WTC11 (cell line): Measurements from ENCODE around the gene PPIL3. TPM values are rescaled to one million over a fixed set of nuclear protein-coding genes. Genes with fewer than 3 reads are reported as not detected.

ENCODE experiments used
- ATAC-seq: fragments of 200-7000 bp; cut with Tn5 transposase; 2 replicates; pipeline ENCODE4 v1.10.0; 2021; ENCODE audit warnings: mild to moderate bottlenecking, moderate library complexity
- CTCF ChIA-PET: fragments of 300-600 bp; sonication (Branson Sonifier 250); formaldehyde crosslinking; loops from one replicate; lab custom pipeline; 2021; ENCODE audit warnings: antibody characterized with exemption; lab: Charles Lee
- POLR2A ChIA-PET: fragments of 350-600 bp; sonication (Branson Sonifier 250); formaldehyde crosslinking; loops from one replicate; lab custom pipeline; 2021; ENCODE audit warnings: antibody characterized with exemption; lab: Charles Lee
- DNase-seq: peaks from one replicate; pipeline ENCODE4 v3.0.0; 2021; ENCODE audit warnings: low spot score
- H3K27ac Mint-ChIP-seq: 2 replicates; pipeline ENCODE4 v1.8.0; 2021; ENCODE audit warnings: mixed read lengths
- H3K27me3 Mint-ChIP-seq: 2 replicates; pipeline ENCODE4 v1.8.0; 2021; ENCODE audit warnings: low read depth, mild to moderate bottlenecking, moderate library complexity, mixed read lengths
- H3K36me3 Mint-ChIP-seq: 2 replicates; pipeline ENCODE4 v1.8.0; 2021; ENCODE audit warnings: mixed read lengths
- H3K4me1 Mint-ChIP-seq: 2 replicates; pipeline ENCODE4 v1.8.0; 2022; ENCODE audit warnings: mixed read lengths
- H3K4me3 Mint-ChIP-seq: 2 replicates; pipeline ENCODE4 v1.8.0; 2021; ENCODE audit warnings: mild to moderate bottlenecking, moderate library complexity, mixed read lengths
- H3K9me3 Mint-ChIP-seq: 2 replicates; pipeline ENCODE4 v1.8.0; 2021; ENCODE audit warnings: mixed read lengths
- AFF4 ChIP-seq: sonication (generic); formaldehyde crosslinking; IDR thresholded peaks from 2 replicates; pipeline ENCODE4 v1.8.1; 2023; ENCODE audit warnings: mild to moderate bottlenecking, missing genetic modification reagents, borderline replicate concordance
- ELF4 ChIP-seq: sonication (generic); formaldehyde crosslinking; IDR thresholded peaks from 2 replicates; pipeline ENCODE4 v1.8.1; 2022; ENCODE audit warnings: low read depth, mild to moderate bottlenecking, moderate library complexity, missing genetic modification reagents
- ESRRA ChIP-seq: sonication (generic); formaldehyde crosslinking; IDR thresholded peaks from 2 replicates; pipeline ENCODE4 v1.8.1; 2022; ENCODE audit warnings: mild to moderate bottlenecking, missing genetic modification reagents, borderline replicate concordance
- FOXK1 ChIP-seq: sonication (generic); formaldehyde crosslinking; IDR thresholded peaks from 2 replicates; pipeline ENCODE4 v1.8.0; 2022; ENCODE audit warnings: mild to moderate bottlenecking, moderate library complexity, missing genetic modification reagents
- IRF2 ChIP-seq: sonication (generic); formaldehyde crosslinking; IDR thresholded peaks from 2 replicates; pipeline ENCODE4 v1.8.0; 2022; ENCODE audit warnings: low read depth, missing genetic modification reagents, borderline replicate concordance
- JAZF1 ChIP-seq: fragments of 250-450 bp; sonication (Bioruptor Pico); IDR thresholded peaks from 2 replicates; pipeline ENCODE4 v1.9.0; 2021; ENCODE audit warnings: moderate library complexity, mild to moderate bottlenecking, inconsistent platforms
- JUN ChIP-seq: sonication (generic); formaldehyde crosslinking; IDR thresholded peaks from 2 replicates; pipeline ENCODE4 v1.8.0; 2023; ENCODE audit warnings: mild to moderate bottlenecking, missing genetic modification reagents
- KAT7 ChIP-seq: sonication (generic); formaldehyde crosslinking; IDR thresholded peaks from 2 replicates; pipeline ENCODE4 v1.8.1; 2023; ENCODE audit warnings: missing genetic modification reagents, mild to moderate bottlenecking, borderline replicate concordance
- NFATC4 ChIP-seq: fragments of 250-450 bp; sonication (Bioruptor Pico); IDR thresholded peaks from 2 replicates; pipeline ENCODE4 v1.9.0; 2021; ENCODE audit warnings: mild to moderate bottlenecking
- OVOL2 ChIP-seq: fragments of 250-450 bp; sonication (Bioruptor Pico); IDR thresholded peaks from 2 replicates; pipeline ENCODE4 v1.9.0; 2021; ENCODE audit warnings: mild to moderate bottlenecking, borderline replicate concordance
- PRDM15 ChIP-seq: sonication (generic); formaldehyde crosslinking; IDR thresholded peaks from 2 replicates; pipeline ENCODE4 v1.8.0; 2022; ENCODE audit warnings: missing genetic modification reagents
- PRRX2 ChIP-seq: fragments of 250-450 bp; sonication (Bioruptor Pico); IDR thresholded peaks from 2 replicates; pipeline ENCODE4 v1.8.0; 2021; ENCODE audit warnings: mild to moderate bottlenecking
- RELA ChIP-seq: sonication (generic); formaldehyde crosslinking; IDR thresholded peaks from 2 replicates; pipeline ENCODE4 v1.8.1; 2022; ENCODE audit warnings: missing genetic modification reagents, mild to moderate bottlenecking, borderline replicate concordance
- RORB ChIP-seq: fragments of 250-450 bp; sonication (Bioruptor Pico); IDR thresholded peaks from 2 replicates; pipeline ENCODE4 v1.9.0; 2021; ENCODE audit warnings: mild to moderate bottlenecking
- SOX15 ChIP-seq: fragments of 250-450 bp; sonication (Bioruptor Pico); IDR thresholded peaks from 2 replicates; pipeline ENCODE4 v1.9.0; 2021; ENCODE audit warnings: mild to moderate bottlenecking
- TEAD1 ChIP-seq: sonication (generic); formaldehyde crosslinking; IDR thresholded peaks from 2 replicates; pipeline ENCODE4 v1.8.0; 2022; ENCODE audit warnings: mild to moderate bottlenecking, missing genetic modification reagents
- TEAD4 ChIP-seq: sonication (generic); formaldehyde crosslinking; IDR thresholded peaks from 2 replicates; pipeline ENCODE4 v1.8.0; 2022; ENCODE audit warnings: mild to moderate bottlenecking, missing genetic modification reagents
- ZBTB21 ChIP-seq: sonication (generic); formaldehyde crosslinking; IDR thresholded peaks from 2 replicates; pipeline ENCODE4 v1.8.1; 2023; ENCODE audit warnings: mild to moderate bottlenecking, missing genetic modification reagents, borderline replicate concordance
- ZNF138 ChIP-seq: sonication (generic); formaldehyde crosslinking; conservative IDR thresholded peaks from 2 replicates; pipeline ENCODE4 v1.8.1; 2022; ENCODE audit warnings: mild to moderate bottlenecking, moderate library complexity, missing genetic modification reagents
- ZNF232 ChIP-seq: sonication (generic); formaldehyde crosslinking; IDR thresholded peaks from 2 replicates; pipeline ENCODE4 v1.8.0; 2022; ENCODE audit warnings: mild to moderate bottlenecking, missing genetic modification reagents
- ZNF512 ChIP-seq: sonication (generic); formaldehyde crosslinking; IDR thresholded peaks from 2 replicates; pipeline ENCODE4 v1.8.1; 2022; ENCODE audit warnings: missing genetic modification reagents, borderline replicate concordance
- total RNA-seq: library from RNA; stranded (reverse); gene quantifications from 3 replicates; pipeline ENCODE4 v1.2.3, GENCODE V29; 2021
- TF ChIP-seq, protein P1 (sequence below): sonication (generic); formaldehyde crosslinking; IDR thresholded peaks from 2 replicates; pipeline ENCODE4 v1.8.0; 2022; ENCODE audit warnings: mild to moderate bottlenecking, missing genetic modification reagents
- TF ChIP-seq, protein P2 (sequence below): fragments of 250-450 bp; sonication (Bioruptor Pico); IDR thresholded peaks from 2 replicates; pipeline ENCODE4 v1.8.0; 2021; ENCODE audit warnings: mild to moderate bottlenecking
- TF ChIP-seq, protein P3 (sequence below): sonication (generic); formaldehyde crosslinking; IDR thresholded peaks from 2 replicates; pipeline ENCODE4 v1.8.1; 2023; ENCODE audit warnings: mild to moderate bottlenecking, moderate library complexity, missing genetic modification reagents

PPIL3 gene
- total RNA-seq, 1 experiment from 2014 or later, result 39.3 TPM

DNA sequence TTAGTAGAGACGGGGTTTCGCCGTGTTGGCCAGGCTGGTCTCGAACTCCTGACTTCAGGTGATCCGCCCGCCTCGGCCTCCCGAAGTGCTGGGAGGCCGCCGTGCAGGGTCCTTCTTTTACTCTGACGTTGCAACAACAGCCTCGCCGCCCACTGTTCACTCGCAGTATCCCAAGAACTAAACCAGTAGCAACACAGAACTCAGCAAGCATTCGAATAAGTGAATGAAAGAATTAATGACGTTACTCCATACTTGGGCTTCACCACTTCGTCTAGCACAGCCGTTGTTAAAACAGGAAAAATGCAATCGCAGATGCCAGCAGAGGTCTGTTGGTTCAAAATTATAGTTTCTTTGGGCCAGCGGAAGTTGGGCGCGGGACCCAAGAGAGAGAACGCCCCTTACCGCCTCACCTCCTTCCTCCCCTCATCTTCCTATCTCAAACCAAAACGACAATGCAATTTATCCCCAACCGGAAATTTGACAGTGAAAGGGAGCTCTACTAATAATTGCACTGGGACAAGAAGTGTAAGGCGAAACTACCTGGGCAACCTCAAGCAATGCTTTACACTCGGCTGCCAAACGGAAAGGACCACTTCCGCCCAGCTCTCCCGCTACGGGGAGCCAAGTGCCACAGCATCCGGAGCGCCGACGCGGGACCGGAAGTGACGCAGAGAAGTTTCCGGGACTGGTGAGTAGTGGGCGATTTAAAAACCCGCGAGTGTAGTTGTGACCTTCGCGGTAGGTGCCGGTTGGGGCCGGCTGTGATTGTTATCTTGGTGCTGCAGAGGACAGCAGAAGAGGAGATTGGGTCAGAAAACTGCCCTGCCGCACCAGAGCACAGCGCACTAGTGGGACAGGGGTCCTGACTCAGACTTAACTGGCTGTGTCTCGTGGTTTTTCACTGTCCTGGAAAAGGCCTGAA lies at the start of gene PPIL3, which contains the start of gene NIF3L1 (continued):
- TF ChIP-seq, protein P1, sequence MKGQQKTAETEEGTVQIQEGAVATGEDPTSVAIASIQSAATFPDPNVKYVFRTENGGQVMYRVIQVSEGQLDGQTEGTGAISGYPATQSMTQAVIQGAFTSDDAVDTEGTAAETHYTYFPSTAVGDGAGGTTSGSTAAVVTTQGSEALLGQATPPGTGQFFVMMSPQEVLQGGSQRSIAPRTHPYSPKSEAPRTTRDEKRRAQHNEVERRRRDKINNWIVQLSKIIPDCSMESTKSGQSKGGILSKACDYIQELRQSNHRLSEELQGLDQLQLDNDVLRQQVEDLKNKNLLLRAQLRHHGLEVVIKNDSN (CRISPR knock-in tag), result peak; percentile 4; the same call in 1 of the 2 replicates
- no peak for TF ChIP-seq RORB (CRISPR knock-in tag)
- TF ChIP-seq, protein P2, sequence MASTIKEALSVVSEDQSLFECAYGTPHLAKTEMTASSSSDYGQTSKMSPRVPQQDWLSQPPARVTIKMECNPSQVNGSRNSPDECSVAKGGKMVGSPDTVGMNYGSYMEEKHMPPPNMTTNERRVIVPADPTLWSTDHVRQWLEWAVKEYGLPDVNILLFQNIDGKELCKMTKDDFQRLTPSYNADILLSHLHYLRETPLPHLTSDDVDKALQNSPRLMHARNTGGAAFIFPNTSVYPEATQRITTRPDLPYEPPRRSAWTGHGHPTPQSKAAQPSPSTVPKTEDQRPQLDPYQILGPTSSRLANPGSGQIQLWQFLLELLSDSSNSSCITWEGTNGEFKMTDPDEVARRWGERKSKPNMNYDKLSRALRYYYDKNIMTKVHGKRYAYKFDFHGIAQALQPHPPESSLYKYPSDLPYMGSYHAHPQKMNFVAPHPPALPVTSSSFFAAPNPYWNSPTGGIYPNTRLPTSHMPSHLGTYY, result 0 out of 2 replicates have a peak, but pooled peaks have one; percentile 23
- TF ChIP-seq JUN (CRISPR knock-in tag), result no peak
- TF ChIP-seq TEAD1, result no peak
- TF ChIP-seq ESRRA (CRISPR knock-in tag), result no peak
- no peak for TF ChIP-seq TEAD4
- TF ChIP-seq IRF2, result no peak
- no peak for TF ChIP-seq AFF4 (CRISPR knock-in tag)
- no peak for TF ChIP-seq ZNF138
- TF ChIP-seq ELF4, result no peak; the same call in 1 of the 2 replicates
- no peak for TF ChIP-seq JAZF1
- no peak for TF ChIP-seq NFATC4 (CRISPR knock-in tag)
- no peak for TF ChIP-seq OVOL2 (CRISPR knock-in tag)
- no peak for TF ChIP-seq SOX15
- no peak for TF ChIP-seq ZBTB21 (CRISPR knock-in tag)
- TF ChIP-seq FOXK1, result peak; percentile 43; the same call in 1 of the 2 replicates
- TF ChIP-seq RELA, result no peak
- TF ChIP-seq PRRX2, result 0 out of 2 replicates have a peak, but pooled peaks have one; percentile 17
- TF ChIP-seq, all 79 proteins: peak for 18

GRCh38 chr2:200930947-200931626 lies 42.2 kb upstream of the PPIL3 start:
- no peak for DNase-seq
- ATAC-seq, result no peak
- Mint-ChIP-seq H3K27me3 (no peaks in the 10 kb centered on the region), H3K4me3 (no peak overlapping the region), H3K36me3 (peaks cover 50% of the 10 kb centered on the region), H3K27ac (no peak overlapping the region), H3K9me3 (no peaks in the 10 kb centered on the region), H3K4me1 (no peaks in the 10 kb centered on the region)
- POLR2A ChIA-PET, result no interaction called here
- CTCF ChIA-PET, result no interaction called here
- TF ChIP-seq, protein P3, sequence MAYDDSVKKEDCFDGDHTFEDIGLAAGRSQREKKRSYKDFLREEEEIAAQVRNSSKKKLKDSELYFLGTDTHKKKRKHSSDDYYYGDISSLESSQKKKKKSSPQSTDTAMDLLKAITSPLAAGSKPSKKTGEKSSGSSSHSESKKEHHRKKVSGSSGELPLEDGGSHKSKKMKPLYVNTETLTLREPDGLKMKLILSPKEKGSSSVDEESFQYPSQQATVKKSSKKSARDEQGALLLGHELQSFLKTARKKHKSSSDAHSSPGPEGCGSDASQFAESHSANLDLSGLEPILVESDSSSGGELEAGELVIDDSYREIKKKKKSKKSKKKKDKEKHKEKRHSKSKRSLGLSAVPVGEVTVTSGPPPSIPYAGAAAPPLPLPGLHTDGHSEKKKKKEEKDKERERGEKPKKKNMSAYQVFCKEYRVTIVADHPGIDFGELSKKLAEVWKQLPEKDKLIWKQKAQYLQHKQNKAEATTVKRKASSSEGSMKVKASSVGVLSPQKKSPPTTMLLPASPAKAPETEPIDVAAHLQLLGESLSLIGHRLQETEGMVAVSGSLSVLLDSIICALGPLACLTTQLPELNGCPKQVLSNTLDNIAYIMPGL, result no peak
- TF ChIP-seq KAT7 (no peak), JAZF1 (no peak), ZNF232 (CRISPR knock-in tag) (no peak), PRDM15 (CRISPR knock-in tag) (no peak), ZNF512 (no peak)
